GM18870 (cell line): ENCODE data around the gene HEPHL1.
"Not testable (repeated sequence)": the region's sequence is repeated elsewhere in the genome, so short reads cannot be mapped to it uniquely, and the experiment has no call there.

ENCODE experiments used
- ATAC-seq: cut with Tn5 transposase; IDR thresholded peaks from one replicate; pipeline ENCODE4 v1.9.1; 2021; ENCODE audit warnings: moderate library complexity; ENCODE audit not compliant: unreplicated experiment

Gene HEPHL1, protein sequence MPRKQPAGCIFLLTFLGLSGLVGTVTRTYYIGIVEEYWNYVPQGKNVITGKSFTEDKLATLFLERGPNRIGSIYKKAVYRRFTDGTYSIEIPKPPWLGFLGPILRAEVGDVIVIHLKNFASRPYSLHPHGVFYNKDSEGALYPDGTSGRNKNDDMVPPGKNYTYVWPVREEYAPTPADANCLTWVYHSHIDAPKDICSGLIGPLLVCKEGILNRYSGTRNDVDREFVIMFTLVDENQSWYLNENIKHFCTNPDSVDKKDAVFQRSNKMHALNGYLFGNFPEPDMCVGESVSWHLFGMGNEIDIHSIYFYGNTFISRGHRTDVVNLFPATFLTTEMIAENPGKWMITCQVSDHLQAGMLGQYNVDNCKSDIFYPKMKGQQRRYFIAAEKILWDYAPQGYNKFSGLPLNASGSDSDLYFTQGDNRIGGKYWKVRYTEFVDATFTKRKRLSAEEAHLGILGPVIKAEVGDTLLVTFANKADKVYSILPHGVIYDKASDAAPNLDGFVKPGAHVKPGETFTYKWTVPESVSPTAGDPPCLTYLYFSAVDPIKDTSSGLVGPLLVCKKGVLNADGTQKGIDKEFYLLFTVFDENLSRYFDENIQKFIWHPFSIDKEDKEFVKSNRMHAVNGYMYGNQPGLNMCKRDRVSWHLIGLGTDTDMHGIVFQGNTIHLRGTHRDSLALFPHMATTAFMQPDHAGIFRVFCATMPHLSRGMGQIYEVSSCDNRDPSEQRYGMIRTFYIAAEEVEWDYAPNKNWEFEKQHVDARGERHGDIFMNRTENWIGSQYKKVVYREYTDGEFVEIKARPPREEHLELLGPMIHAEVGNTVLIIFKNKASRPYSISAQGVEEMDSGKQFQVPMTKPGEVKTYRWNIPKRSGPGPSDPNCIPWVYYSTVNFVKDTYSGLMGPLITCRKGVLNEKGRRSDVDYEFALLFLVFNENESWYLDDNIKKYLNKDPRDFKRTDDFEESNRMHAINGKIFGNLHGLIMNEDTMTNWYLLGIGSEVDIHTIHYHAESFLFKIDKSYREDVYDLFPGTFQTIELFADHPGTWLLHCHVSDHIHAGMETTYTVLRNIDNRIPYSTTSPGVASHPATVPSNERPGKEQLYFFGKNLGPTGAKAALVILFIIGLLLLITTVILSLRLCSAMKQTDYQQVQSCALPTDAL

DNA sequence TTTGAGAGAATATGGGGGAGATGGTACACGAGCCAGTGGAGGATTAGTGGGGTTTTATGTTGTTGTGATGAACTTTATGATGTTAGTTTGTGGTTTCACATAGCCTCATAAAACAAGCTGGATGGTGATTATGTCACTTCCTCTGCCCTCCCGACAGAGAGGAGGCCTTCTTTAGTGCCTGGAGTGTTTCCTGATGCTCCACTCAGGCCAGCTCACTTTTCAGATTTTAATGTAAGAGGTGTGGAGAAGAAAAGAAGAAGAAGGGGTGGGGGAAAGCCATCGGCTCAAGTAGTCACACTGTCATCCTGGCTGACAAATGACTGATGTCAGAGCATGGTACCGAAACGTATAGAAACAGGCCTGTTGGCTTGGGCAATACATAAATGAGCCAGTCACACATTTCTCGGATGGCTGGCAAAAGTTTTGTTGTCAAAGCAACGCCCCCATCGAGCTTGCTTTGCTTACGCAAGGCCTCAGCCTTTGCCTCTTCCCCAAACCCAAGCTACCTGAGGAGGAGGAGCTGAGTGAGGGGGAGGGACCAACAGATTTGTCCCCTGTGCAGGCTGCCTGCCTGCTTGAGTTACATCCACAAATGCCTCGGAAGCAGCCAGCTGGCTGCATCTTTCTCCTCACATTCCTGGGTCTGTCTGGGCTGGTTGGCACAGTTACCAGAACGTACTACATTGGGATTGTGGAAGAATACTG is at the start of gene HEPHL1:
TSS of gene HEPHL1 (plus strand) at position 578 of the 705 bp plus-strand sequence. CDS start at position 593, 15 bp downstream.
- ATAC-seq: no peak

DNA sequence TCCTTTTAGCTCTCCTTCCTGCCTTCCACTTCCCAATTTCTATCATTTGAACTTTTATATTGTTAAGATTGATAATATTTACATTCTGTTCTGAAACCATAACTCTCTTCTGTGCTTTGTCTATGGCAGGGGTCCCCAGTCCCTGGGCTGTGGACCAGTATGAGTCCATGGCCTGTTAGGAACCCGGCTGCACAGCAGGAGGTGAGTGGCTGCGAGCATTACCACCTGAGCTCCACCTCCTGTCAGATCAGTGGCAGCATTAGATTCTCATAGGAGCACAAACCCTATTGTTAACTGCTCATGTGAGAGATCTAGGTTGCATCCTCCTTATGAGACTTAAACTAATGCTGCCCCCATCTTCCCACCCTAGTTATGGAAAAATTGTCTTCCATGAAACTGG is 48.4 kb upstream of the HEPHL1 start:
- no peak for ATAC-seq

DNA sequence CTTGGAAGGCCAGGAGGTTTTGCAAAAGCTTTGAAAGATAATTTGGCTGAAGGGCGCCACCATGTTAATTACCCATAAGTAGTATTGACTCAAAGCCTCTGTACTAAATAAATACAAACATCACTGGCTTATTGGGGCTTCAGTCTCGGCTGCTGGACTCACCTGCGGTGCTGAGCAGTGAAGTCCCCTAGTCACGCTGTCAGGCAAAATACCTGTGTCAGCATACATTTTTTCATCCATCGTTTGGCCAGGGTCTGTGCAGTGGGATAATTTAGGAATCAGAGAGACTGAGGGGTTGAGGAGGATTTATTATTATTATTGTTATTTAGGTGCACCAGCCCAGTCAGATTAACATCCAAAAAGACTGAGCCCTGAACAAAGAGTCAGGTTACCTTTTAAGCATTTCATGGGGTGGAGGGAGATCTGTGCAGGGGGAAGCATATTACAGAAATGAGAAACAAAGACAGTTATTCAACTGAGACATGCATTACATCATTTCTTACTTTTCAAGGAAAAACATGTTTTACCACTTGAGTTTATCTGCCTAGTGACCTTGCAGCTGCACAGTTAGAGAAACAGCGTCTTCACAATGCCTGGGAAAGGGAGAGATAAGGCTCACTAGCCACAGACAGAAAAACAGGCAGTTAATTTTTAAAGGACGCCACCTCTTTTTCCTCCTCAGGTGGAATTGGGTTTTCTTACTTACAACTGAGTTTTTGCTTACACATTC is 47.7 kb upstream of the HEPHL1 start:
- ATAC-seq: not testable (repeated sequence)

DNA sequence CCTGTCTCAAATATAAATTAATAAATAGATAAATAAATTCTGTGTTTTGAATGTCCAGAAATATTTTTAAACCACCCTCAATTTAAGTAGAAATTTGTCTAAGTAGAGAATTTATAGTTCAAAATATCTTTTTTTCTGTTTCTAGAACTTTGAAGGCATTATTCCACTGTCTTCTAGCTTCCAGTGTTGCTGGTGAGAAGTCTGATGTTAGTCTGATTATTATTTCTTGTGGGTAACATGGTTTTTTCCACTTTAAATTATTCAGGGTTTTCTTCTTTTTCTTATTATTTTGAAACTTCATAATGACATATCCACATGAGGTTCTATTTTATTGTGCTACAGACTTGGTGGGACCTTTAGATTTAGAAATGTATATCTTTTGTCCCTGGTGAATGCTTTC is 46.4 kb upstream of the HEPHL1 start:
- ATAC-seq: no peak

DNA sequence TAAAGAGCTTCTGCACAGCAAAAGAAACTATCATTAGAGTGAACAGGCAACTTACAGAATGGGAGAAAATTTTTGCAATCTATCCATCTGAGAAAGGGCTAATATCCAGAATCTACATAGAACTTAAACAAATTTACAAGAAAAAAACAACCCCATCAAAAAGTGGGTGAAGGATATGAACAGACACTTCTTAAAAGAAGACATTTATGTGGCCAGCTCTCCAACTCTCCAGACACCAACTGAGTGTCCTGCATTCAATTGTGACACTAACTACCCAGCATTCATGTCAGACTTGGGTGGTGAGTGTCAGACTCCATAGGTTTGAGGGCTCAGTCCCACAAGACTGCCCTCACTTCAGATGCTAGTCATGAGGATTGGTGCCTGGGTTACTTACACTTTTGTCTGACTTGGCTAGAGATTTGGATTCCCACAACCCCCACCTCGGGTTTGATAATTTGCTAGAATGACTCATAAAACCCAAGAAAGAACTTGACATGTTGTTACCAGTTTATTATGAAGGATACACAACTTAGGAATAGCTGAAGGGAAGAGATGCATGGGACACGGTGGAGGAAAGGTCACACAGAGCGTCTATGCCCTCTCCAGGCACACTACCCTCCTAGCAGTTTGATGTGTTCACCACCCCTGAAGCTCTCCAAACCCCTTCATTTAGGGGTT is 44.4 kb upstream of the HEPHL1 start:
- not testable (repeated sequence) for ATAC-seq

DNA sequence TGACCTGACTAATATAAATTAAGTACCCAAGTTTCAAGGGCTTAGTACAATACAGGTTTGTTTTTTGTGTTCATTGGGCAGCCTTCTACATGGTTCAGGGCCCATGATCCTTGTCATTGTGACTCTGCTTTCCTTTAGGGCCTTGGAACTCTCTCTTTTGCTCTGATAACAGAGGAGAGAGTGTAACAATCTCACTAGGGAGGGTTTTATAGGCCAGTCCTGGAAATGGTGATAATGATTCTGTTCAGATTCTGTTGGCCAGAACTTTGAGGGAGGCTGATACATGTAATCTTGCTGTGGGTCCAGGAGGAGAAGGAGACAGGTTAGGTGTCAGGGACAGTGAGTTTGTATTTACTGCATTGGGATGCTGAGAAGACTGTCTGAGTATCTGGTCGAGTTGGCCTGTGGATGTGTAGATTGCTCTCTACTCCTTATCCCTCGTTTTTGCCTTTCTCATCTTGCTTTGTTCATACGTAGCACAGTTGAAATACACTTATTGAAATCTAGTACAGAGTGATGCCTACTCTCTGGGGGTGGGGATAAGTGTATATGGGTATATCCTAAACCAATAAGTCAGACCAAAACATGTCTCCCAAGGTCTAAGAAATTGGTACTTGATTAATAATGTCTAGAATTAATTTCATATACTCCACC is 37.5 kb upstream of the HEPHL1 start:
- ATAC-seq: no peak

DNA sequence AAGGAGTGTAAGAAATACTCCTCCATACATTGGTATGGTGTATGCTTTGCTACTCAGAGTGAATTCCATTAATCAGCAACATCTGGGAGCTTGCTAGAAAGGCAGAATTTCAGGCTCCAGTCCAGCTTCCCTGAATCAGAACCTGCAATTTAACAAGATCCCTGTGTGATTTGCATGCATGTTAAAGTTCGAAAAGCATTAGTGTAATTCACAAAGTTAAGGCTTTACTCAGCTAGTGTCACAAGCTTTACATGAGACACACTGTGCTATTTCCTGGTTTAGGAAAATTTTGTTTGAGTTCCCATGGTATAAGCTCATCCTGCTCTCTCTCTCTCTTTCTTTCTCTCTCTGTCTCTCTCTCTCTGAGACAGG is 37.0 kb upstream of the HEPHL1 start:
- no peak for ATAC-seq

DNA sequence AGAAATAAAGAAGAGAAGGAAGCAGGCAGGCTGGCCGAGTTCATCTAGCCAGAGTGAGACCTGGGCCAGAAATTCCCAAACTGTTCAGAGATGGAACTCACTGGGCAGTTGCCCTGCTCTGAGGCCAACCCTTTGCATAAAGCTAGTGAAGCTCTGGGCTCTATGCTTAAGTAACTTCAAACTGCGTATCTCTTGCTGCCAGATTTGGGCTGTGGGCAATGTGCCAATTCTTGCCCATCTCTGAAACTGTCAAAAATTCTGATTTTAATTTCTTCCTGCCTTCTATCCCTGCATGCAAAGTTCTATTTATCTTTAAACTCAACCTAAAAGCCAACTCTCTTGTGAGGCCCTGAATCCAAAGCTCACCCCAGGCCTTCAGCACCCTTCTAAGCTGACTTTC is 36.2 kb upstream of the HEPHL1 start:
- no peak for ATAC-seq

DNA sequence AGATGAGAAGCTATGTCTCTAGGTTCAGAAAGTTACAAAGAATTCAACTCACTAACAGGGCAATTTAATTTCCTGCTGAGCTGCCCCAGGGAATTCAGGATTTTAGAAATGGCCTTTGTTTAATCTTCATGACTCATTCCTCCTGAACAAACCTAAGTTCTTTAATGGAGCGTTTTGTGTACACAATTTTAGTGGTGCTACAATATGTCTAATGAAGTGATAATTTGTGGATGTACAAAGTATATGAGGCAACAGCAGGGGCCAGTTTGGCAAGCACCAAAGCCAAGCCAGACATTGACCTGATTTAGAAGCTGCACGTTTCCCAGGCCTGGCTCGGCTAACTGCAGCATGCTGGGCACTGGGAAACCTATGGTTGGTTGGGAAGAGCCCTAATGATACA is 34.4 kb upstream of the HEPHL1 start:
- no peak for ATAC-seq

DNA sequence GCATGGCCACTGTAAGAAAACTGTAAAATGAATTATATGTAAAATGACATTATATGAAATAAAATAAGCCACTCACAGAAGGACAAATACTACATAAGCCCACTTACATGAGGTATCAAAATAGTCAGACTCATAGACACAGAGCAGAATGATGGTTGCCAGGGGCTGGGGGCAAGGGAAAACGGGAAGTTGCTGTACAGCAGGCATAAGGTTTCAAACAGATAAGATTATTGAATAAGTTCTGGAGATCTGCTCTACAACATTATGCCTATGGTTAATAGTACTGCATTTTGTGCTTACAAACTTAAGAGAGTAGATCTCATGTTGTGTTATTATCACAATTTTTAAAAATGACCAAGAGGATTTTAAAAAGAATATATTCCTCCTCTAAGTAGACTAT is 32.7 kb upstream of the HEPHL1 start:
- no peak for ATAC-seq

DNA sequence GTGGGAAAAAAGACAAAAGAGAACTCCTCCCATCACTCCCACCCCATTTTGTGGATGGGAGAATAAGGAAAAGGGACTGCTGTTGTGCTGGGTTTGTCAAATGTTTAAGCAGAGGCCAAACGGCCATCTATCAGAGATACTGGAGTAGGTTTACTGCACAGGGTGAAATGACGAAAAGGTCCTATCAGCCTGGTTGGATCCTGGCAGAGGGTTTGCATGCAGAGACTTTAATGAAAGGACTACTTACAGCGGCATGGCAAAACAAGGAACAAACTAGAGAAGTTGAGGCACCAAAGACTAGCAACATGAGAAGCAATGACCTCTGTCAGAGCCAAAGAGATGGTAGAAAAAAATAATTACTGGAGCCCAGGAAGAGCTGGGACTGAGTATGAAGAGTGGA is 32.2 kb upstream of the HEPHL1 start:
- no peak for ATAC-seq

DNA sequence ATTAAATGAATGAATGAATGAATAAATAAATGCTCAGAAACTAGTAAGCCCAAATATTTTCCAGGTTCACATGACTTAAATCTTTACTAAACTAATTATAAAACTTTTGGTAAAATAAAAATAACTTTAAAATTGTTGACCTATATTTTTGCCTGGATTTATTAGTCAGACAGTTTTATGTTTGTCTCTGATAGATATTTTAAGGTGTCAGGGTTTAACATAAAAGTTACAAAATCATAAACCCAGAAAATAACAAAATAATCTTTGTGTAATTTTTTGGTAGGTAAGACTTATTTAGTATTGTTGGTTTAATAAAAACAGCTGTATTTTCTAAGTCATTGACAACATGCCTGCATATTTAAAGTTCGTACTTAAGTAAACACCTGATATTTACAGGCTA is 27.4 kb upstream of the HEPHL1 start:
- no peak for ATAC-seq

DNA sequence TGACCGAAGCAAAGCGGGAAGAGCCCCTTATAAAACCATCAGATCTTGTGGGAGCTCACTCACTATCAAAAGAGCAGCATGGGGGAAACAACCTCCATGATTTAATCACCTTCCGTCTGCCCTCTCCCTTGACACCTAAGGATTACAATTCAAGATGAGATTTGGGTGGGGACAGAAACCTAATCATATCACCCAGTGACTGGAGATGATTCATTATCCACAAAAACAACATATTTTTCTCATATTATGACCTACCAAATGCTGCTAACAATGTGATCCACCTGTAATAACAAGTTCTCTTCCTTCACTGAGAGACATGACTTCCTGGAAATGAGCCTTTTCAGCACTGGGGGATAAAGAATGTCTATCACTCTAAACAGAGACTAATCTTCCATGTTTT is 23.4 kb upstream of the HEPHL1 start:
- ATAC-seq: no peak

DNA sequence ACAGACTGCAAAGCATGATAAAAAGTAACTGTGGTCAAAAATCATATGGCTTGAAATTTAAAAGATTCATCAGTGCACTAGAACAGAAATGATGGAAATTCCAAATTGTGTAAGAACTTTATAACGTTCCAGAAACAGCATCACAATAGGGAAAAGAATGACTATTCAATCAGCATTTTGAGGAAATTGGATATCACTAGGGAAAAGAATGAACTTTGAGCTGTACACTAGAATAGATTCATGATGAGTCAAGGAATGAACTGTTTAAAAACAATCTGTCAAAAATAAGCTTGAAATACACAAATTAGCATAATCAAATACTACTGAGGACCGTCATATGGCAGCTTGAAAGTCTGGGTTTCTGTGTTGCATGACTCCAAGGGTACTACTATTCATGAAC is 20.5 kb upstream of the HEPHL1 start:
- ATAC-seq: no peak

DNA sequence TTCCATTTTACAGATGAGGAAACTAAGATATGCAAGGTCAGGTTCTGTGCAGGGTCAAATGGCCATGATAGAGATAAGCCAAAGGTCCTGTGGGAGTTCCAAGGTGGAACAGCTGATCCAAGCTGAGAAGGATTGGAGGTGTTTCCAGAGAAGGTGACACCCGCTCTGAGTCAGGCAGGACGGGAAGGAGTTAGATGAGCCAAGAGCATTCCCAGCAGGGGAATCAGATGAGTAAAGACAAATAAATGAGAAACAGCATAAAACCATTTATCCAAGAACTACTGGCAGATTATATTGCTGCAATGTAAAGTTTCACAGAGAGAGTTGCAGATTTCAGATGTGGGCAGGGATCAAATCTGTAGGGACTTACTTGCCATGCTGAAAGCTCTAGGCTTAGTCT is 18.9 kb upstream of the HEPHL1 start:
- ATAC-seq: no peak

DNA sequence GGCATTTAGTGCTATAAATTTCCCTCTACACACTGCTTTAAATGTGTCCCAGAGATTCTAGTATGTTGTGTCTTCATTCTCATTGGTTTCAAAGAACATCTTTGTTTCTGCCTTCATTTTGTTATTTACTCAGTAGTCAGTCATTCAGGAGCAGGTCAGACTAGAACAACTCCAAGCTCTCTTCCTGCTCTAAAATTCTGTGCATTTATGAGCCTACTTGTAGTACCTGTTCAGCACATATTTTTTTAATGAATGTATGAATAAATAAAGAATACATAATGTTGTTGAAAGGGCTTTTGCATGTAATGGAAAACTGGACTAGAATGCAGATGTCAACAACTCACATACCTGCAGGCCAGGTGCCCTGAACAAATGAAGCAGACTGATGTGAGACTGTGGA is 13.7 kb upstream of the HEPHL1 start:
- ATAC-seq: no peak

DNA sequence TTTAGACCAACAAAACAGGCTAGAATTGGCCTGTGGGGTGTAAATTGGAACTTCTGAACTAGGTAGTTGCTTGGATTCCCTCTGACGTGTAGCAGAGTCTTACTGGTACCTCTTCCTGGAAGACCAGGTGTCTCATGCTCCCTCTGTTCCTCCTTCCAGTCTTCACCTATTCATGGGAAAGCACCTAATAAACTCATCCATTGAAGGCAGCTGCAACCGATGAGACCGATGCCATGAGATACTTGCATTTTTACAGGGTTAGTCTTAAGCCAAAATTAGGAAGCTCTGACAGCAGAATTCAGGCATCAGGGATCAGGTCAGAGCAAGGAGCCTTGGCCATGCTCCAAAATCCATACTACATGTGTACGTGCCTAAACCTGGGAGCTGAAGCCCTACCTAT is 13.2 kb upstream of the HEPHL1 start:
- ATAC-seq: no peak

DNA sequence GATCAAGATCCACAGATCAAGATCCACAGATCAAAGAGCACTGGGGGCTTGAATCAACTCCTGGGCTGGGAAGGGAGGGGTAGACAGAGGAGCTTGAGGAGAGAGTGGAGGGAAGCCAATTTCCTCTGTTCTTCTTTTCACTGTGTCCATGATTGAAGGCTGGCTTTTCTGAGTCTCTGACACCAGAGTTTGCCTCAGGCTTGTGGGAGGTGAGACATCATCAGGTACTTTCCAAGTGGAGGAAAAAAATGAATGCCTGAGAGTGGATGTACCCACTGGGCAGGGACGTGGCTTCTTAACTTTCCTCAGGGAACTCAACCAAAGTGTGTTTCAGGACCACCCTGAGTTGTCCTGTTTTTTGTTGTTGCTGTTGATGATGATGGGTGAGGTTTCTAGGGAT is 11.0 kb upstream of the HEPHL1 start:
- no peak for ATAC-seq

DNA sequence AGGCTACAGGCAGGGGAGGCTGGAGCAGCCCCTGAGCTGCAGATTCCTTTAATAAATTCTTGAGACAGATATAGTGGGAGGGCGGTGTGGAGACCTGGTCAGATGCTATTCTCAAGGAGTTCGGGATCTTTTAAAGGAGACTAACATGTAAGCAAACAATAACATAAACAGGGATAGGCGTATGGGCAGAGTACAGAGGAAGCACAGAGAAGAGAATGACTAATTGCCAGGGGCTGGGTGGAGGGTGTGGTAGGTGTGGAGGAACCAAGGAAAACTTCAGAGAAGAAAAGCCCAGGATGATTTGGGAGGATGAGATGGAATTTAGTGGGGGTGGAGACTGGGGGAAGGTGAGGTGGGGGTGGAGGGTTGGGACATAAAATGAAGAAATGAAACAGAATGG is 9.7 kb upstream of the HEPHL1 start:
- no peak for ATAC-seq
